ENCODE measurements around the gene DGKI. TPM values are rescaled to one million over a fixed set of nuclear protein-coding genes. Genes with fewer than 3 reads are reported as not detected.

The DGKI gene
- total RNA-seq, 1 experiment from 2014 or later = 0.55 TPM

DNA sequence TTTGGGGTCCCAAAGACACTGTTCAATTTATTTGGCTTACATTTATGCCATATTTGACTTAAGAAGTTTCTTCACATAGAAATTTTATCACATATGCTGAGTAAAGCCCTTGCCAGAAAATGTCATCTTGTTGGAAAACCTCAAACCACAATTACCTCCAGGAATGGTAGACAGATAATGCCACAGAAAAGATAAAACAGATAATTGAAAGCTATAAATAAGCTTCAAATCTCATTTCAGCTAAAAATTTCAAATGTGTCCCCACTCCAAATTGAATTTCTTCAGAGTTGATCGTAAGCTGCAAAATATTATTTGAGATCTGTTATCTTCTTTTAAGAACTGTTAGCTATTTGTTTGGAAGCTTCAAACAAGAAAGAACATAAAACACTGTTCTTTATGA lies 326.8 kb downstream of the DGKI start:
- H2BK5ac ChIP-seq (ENCODE audit: insufficient read length, low read length) = no peak overlapping the region
- no peaks in the 10 kb centered on the region for H4K20me1 ChIP-seq (ENCODE audit: control insufficient read depth, insufficient read depth, insufficient read length)
- no peak overlapping the region for H2AK5ac ChIP-seq (ENCODE audit: insufficient read length, low read length)
- H3K79me2 ChIP-seq (ENCODE audit: insufficient read depth, low read length) = no peaks in the 10 kb centered on the region
- DNase-seq = no peak
- no peak overlapping the region for H3K27ac Mint-ChIP-seq
- H3K27ac ChIP-seq (ENCODE audit: insufficient read length, low read depth, low read length) = no peak overlapping the region
- H2BK12ac ChIP-seq (ENCODE audit: insufficient read length, low read depth, low read length) = no peak overlapping the region
- no peaks in the 10 kb centered on the region; the same call in 1 of the 2 replicates for H3K27me3 Mint-ChIP-seq (ENCODE audit: low read depth)
- no peaks in the 10 kb centered on the region for H3K79me1 ChIP-seq (ENCODE audit: insufficient read depth, low read depth, low read length, poor library complexity, severe bottlenecking)
- H3K9ac ChIP-seq (ENCODE audit: extremely low read depth, insufficient read length, low read length) = no peak overlapping the region
- H3K4me1 Mint-ChIP-seq = no peaks in the 10 kb centered on the region
- no peak overlapping the region for H2BK20ac ChIP-seq (ENCODE audit: low read depth, low read length, poor library complexity, severe bottlenecking)
- no peaks in the 10 kb centered on the region for H3K36me3 Mint-ChIP-seq (ENCODE audit: insufficient read depth in 1 of 3, low read depth in 3 of 3)
- H2BK15ac ChIP-seq (ENCODE audit: low read depth, low read length) = no peak overlapping the region
- H3K4me3 Mint-ChIP-seq = no peak overlapping the region
- H4K8ac ChIP-seq (replicated peaks; ENCODE audit: insufficient read length, low read depth, low read length) = no peak overlapping the region
- H3K18ac ChIP-seq (ENCODE audit: insufficient read length, low read depth, low read length) = no peak overlapping the region
- no peak overlapping the region for H3K23ac ChIP-seq (ENCODE audit: insufficient read length, low read depth, low read length)
- no peaks in the 10 kb centered on the region for H3K23me2 ChIP-seq (ENCODE audit: insufficient read length, low read depth, low read length, poor library complexity, severe bottlenecking)
- no peaks in the 10 kb centered on the region for H3K9me3 Mint-ChIP-seq
- WGBS (ENCODE audit: extremely low coverage, insufficient read length, low lambda C conversion rate) = no CpG with 5 or more reads among the region's 1 CpG
- no peaks in the 10 kb centered on the region for H3K9me3 ChIP-seq (ENCODE audit: control insufficient read depth, low read depth, low read length)
- H4K91ac ChIP-seq (ENCODE audit: insufficient read length, low read depth, low read length) = no peak overlapping the region
- no peak overlapping the region for H3K14ac ChIP-seq (ENCODE audit: insufficient read depth, low read length)
- H3K4me2 ChIP-seq (ENCODE audit: insufficient read depth, insufficient read length, low read length) = no peak overlapping the region
- H3K4me1 ChIP-seq (ENCODE audit: insufficient read depth, low read length) = no peaks in the 10 kb centered on the region
- no peak overlapping the region for H3K4ac ChIP-seq (ENCODE audit: low read depth, low read length)
- no peak overlapping the region for H2BK120ac ChIP-seq (ENCODE audit: low read depth, low read length, poor library complexity, severe bottlenecking)
- no peak overlapping the region for H2AFZ ChIP-seq (ENCODE audit: low read length)
- H3K56ac ChIP-seq (ENCODE audit: insufficient read length, low read depth, low read length) = no peak overlapping the region
- TF ChIP-seq, protein P1, sequence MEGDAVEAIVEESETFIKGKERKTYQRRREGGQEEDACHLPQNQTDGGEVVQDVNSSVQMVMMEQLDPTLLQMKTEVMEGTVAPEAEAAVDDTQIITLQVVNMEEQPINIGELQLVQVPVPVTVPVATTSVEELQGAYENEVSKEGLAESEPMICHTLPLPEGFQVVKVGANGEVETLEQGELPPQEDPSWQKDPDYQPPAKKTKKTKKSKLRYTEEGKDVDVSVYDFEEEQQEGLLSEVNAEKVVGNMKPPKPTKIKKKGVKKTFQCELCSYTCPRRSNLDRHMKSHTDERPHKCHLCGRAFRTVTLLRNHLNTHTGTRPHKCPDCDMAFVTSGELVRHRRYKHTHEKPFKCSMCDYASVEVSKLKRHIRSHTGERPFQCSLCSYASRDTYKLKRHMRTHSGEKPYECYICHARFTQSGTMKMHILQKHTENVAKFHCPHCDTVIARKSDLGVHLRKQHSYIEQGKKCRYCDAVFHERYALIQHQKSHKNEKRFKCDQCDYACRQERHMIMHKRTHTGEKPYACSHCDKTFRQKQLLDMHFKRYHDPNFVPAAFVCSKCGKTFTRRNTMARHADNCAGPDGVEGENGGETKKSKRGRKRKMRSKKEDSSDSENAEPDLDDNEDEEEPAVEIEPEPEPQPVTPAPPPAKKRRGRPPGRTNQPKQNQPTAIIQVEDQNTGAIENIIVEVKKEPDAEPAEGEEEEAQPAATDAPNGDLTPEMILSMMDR (conservative IDR thresholded peaks at IDR 0.05) = no peak
- H4K5ac ChIP-seq (ENCODE audit: insufficient read length, low read depth, low read length) = no peak overlapping the region
- no peak overlapping the region for H3T11ph ChIP-seq (ENCODE audit: low read length)
- H3K27me3 ChIP-seq (ENCODE audit: insufficient read depth, low read length) = no peaks in the 10 kb centered on the region
